ENCODE data around the gene ST3GAL3. TPM values are rescaled to one million over a fixed set of nuclear protein-coding genes. Genes with fewer than 3 reads are reported as not detected.

Gene ST3GAL3
- total RNA-seq, 1 experiment from 2014 or later = 8.3 TPM

GRCh38 chr1:43933386-43934100, 226.2 kb downstream of the ST3GAL3 start, which contains the start of gene ARTN:
Gene ARTN (plus strand): TSS chr1:43933801. CDS start chr1:43935657, 1,856 bp downstream.
- H3K79me2 ChIP-seq (ENCODE audit: insufficient read depth, low read length) = no peaks in the 10 kb centered on the region
- H3K9ac ChIP-seq (ENCODE audit: extremely low read depth, insufficient read length, low read length) = peak within 1 kb of the TSS; percentile 20
- no peak within 1 kb of the TSS for H3K4ac ChIP-seq (ENCODE audit: low read depth, low read length)
- H2AFZ ChIP-seq (ENCODE audit: low read length) = no peak within 1 kb of the TSS
- Mint-ChIP-seq H3K36me3 (ENCODE audit: insufficient read depth in 1 of 3, low read depth in 3 of 3) (peaks cover 0 to 6% (median 0%) of the 10 kb centered on the region in 3 experiments; a peak in 1 of 7 replicates), H3K4me3 (peak within 1 kb of the TSS; percentile 76 to 88), H3K27me3 (ENCODE audit: low read depth) (peaks cover 15% of the 10 kb centered on the region), H3K27ac (peak within 1 kb of the TSS; percentile 72 to 89 (median 85); a peak in 6 of 7 replicates), H3K9me3 (no peaks in the 10 kb centered on the region), H3K4me1 (peaks cover 39 to 46% of the 10 kb centered on the region in 2 experiments)
- TF ChIP-seq CTCF (conservative IDR thresholded peaks at IDR 0.05) = no peak
- H2AK5ac ChIP-seq (ENCODE audit: insufficient read length, low read length) = no peak within 1 kb of the TSS
- peaks cover 21% of the 10 kb centered on the region for H3K23me2 ChIP-seq (ENCODE audit: insufficient read length, low read depth, low read length, poor library complexity, severe bottlenecking)
- H2BK120ac ChIP-seq (ENCODE audit: low read depth, low read length, poor library complexity, severe bottlenecking) = no peak within 1 kb of the TSS
- H4K5ac ChIP-seq (ENCODE audit: insufficient read length, low read depth, low read length) = no peak within 1 kb of the TSS
- no peak within 1 kb of the TSS for H2BK20ac ChIP-seq (ENCODE audit: low read depth, low read length, poor library complexity, severe bottlenecking)
- H3K18ac ChIP-seq (ENCODE audit: insufficient read length, low read depth, low read length) = peak within 1 kb of the TSS; percentile 37
- no peak within 1 kb of the TSS for H4K8ac ChIP-seq (replicated peaks; ENCODE audit: insufficient read length, low read depth, low read length)
- H3T11ph ChIP-seq (ENCODE audit: low read length) = no peak within 1 kb of the TSS
- peak within 1 kb of the TSS; percentile 74 for H3K14ac ChIP-seq (ENCODE audit: insufficient read depth, low read length)
- no peak within 1 kb of the TSS for H4K91ac ChIP-seq (ENCODE audit: insufficient read length, low read depth, low read length)
- no CpG with 5 or more reads among the region's 42 CpGs for whole genome bisulfite sequencing (ENCODE audit: extremely low coverage, insufficient read length, low lambda C conversion rate)
- no peaks in the 10 kb centered on the region for H3K9me3 ChIP-seq (ENCODE audit: control insufficient read depth, low read depth, low read length)
- peak within 1 kb of the TSS; percentile 65 for H3K4me2 ChIP-seq (ENCODE audit: insufficient read depth, insufficient read length, low read length)
- no peaks in the 10 kb centered on the region for H3K27me3 ChIP-seq (ENCODE audit: insufficient read depth, low read length)
- H4K20me1 ChIP-seq (ENCODE audit: control insufficient read depth, insufficient read depth, insufficient read length) = no peaks in the 10 kb centered on the region
- H2BK5ac ChIP-seq (ENCODE audit: insufficient read length, low read length) = no peak within 1 kb of the TSS
- H2BK12ac ChIP-seq (ENCODE audit: insufficient read length, low read depth, low read length) = no peak within 1 kb of the TSS
- no peak within 1 kb of the TSS for H3K56ac ChIP-seq (ENCODE audit: insufficient read length, low read depth, low read length)
- no peaks in the 10 kb centered on the region for H3K79me1 ChIP-seq (ENCODE audit: insufficient read depth, low read depth, low read length, poor library complexity, severe bottlenecking)
- no peak within 1 kb of the TSS for H3K23ac ChIP-seq (ENCODE audit: insufficient read length, low read depth, low read length)
- H3K4me1 ChIP-seq (ENCODE audit: insufficient read depth, low read length) = peaks cover 6% of the 10 kb centered on the region; the same call in 1 of the 2 replicates
- no peak within 1 kb of the TSS for H3K27ac ChIP-seq (ENCODE audit: insufficient read length, low read depth, low read length)
- H2BK15ac ChIP-seq (ENCODE audit: low read depth, low read length) = peak within 1 kb of the TSS; percentile 9; the same call in 1 of the 2 replicates
- DNase-seq = peak; percentile 85
